Suprapubic skin (tissue), 4 donors: ENCODE data around the gene AFMID. TPM values are rescaled to one million over a fixed set of nuclear protein-coding genes. Genes with fewer than 3 reads are reported as not detected.

Experiments used
- DNase-seq, 2 donors: peaks; one replicate each; pipeline ENCODE4 v3.0.0-alpha.2; 2019; ENCODE audit warnings: low spot score in 2 of 2
- H3K27ac ChIP-seq: fragments of 200-600 bp; sonication (generic); one replicate; pipeline ENCODE4 v1.5.1; 2019
- H3K27me3 ChIP-seq: fragments of 200-600 bp; sonication (generic); one replicate; pipeline ENCODE4 v1.5.1; 2019
- H3K36me3 ChIP-seq: fragments of 200-600 bp; sonication (generic); one replicate; pipeline ENCODE4 v1.5.1; 2019
- H3K4me1 ChIP-seq: fragments of 200-600 bp; sonication (generic); one replicate; pipeline ENCODE4 v1.5.1; 2019
- H3K4me3 ChIP-seq: fragments of 200-600 bp; sonication (generic); one replicate; pipeline ENCODE4 v1.5.1; 2019; ENCODE audit warnings: mild to moderate bottlenecking
- H3K9me3 ChIP-seq: fragments of 200-600 bp; sonication (generic); one replicate; pipeline ENCODE4 v1.5.1; 2019
- EP300 ChIP-seq: sonication (generic); formaldehyde crosslinking; IDR thresholded peaks from one replicate; pipeline ENCODE4 v1.6.1; 2017; ENCODE audit warnings: antibody characterized with exemption
- POLR2A ChIP-seq, 2 donors: fragments of 450-650 bp; IDR thresholded peaks; one replicate each; pipeline ENCODE4 v1.6.1; 2017; ENCODE audit warnings: antibody characterized with exemption in 2 of 2, mild to moderate bottlenecking in 2 of 2, moderate library complexity in 2 of 2
- POLR2AphosphoS5 ChIP-seq, 3 donors: sonication (generic); formaldehyde crosslinking; IDR thresholded peaks; one replicate each; pipeline ENCODE4 v1.6.1; 2017; ENCODE audit warnings: antibody characterized with exemption in 3 of 3
- WGBS: methylation state at CpG from one replicate; pipeline ENCODE4 v1.1.5; 2018; 5-methylcytosine and 5-hydroxymethylcytosine counted together
- total RNA-seq, 4 donors: library from RNA; depleted of rRNA; stranded (reverse); fragments of >200 nt; gene quantifications; one replicate each; pipeline ENCODE4 v1.1.0, GENCODE V29; 2016
- TF ChIP-seq, protein P1 (sequence below), 2 donors: fragments of 200-600 bp in 1 of 2; fragments of 450-650 bp in 1 of 2; sonication (generic) in 1 of 2; IDR thresholded peaks; one replicate each; pipeline ENCODE4 v1.5.1; 2016 to 2019; ENCODE audit warnings: antibody characterized with exemption in 2 of 2, mild to moderate bottlenecking in 1 of 2, moderate library complexity in 1 of 2

Gene AFMID
- total RNA-seq, 4 donors from 2014 or later = 43.9 to 78.3 (median 66.1) TPM

DNA sequence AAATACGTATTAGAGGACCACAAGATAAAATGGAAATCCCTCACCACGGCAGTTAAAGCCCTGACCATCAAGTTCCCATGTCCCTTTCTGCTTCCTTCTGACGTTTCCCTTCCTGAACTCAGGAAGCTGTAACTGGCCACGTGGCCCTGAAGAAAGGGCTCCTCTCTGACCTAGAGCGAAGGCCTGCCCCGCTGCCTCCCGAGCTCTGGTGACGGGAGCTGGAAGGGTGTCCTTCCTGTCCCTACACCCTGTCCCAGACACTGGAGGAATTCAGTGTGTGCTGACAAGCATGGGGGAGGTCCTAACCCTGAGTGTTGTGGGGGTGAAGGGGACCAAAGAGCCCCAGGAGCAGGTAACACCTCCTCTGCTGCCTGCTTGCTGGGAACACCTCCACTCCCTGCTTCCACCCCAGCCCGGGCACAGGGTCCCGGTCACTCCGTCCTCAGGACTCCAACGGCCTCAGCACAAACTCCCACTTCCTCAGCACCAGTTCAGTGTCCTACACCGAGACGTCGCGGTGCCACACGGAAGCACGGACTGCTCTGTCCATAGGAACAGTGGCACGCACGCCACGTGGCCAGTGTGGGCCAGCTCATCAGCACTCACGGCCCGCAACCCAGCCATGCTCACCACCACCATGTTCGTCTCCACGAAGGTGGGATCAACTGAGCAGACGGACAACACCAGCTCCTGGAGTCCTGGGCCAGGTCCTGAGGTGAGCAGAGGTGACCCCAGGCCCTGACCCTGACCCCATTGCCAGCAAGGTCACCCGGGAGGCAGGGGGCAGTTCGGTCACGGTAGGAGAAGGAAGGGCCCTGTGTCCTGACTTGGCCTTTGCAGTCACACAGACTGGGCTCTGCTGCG, 61.1 kb downstream of the AFMID start:
- 87% methylated on average over 23 of the region's 30 CpGs for WGBS
- H3K36me3 ChIP-seq = no peaks in the 10 kb centered on the region
- TF ChIP-seq, protein P1, sequence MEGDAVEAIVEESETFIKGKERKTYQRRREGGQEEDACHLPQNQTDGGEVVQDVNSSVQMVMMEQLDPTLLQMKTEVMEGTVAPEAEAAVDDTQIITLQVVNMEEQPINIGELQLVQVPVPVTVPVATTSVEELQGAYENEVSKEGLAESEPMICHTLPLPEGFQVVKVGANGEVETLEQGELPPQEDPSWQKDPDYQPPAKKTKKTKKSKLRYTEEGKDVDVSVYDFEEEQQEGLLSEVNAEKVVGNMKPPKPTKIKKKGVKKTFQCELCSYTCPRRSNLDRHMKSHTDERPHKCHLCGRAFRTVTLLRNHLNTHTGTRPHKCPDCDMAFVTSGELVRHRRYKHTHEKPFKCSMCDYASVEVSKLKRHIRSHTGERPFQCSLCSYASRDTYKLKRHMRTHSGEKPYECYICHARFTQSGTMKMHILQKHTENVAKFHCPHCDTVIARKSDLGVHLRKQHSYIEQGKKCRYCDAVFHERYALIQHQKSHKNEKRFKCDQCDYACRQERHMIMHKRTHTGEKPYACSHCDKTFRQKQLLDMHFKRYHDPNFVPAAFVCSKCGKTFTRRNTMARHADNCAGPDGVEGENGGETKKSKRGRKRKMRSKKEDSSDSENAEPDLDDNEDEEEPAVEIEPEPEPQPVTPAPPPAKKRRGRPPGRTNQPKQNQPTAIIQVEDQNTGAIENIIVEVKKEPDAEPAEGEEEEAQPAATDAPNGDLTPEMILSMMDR (IDR thresholded peaks at IDR 0.05) = no peak
- TF ChIP-seq POLR2AphosphoS5 (IDR thresholded peaks at IDR 0.05) (no peak), EP300 (no peak), POLR2A (IDR thresholded peaks at IDR 0.05) (no peak)
- no peak overlapping the region for H3K27ac ChIP-seq
- peaks cover 20% of the 10 kb centered on the region for H3K4me1 ChIP-seq
- peaks cover 3% of the 10 kb centered on the region for H3K27me3 ChIP-seq
- DNase-seq = no peak
- H3K9me3 ChIP-seq = no peaks in the 10 kb centered on the region
- H3K4me3 ChIP-seq = no peak overlapping the region

DNA sequence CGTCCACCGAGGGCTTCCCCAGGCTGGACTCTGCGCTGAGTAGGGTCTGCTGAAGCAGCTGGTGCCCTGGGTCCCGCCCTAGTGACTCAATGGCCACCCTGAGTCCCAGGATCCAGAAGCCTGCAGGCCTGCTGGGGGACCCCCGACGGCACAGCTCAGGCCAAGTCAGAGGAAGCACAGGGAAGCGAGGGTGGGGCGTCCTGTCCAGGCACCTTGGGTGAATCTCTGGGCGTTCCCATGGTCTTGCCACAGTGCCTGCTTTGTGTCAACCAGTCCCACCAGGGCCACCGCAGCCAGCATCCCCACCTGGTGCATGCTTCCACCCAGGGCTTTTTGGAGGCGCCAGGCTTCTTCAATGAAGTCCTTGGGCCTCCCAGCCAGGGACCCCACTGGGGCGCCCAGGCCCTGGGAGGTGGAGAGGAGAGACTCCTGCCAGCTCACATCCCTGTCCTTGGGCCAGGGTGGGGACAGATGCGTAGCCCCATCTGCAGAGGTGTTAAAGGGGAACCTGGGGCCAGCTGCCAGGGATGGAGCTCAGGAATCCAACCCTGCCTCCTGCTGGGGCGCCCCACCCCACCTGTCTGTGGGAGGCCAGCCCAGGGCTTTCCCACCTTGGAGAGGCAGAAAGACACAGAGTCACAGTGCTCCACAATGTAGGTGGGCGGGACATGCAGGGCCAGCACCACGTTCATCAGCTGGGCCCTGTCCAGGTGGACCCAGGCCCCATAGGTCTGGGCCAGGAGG, 62.1 kb downstream of the AFMID start:
- H3K4me3 ChIP-seq = no peak overlapping the region
- peaks cover 27% of the 10 kb centered on the region for H3K4me1 ChIP-seq
- no peak for DNase-seq
- TF ChIP-seq POLR2A (IDR thresholded peaks at IDR 0.05) (no peak), EP300 (no peak), POLR2AphosphoS5 (IDR thresholded peaks at IDR 0.05) (no peak)
- TF ChIP-seq, protein P1 (IDR thresholded peaks at IDR 0.05) = no peak
- H3K27ac ChIP-seq = no peak overlapping the region
- H3K9me3 ChIP-seq = no peaks in the 10 kb centered on the region
- WGBS = 67% methylated on average over 3 of the region's 16 CpGs
- H3K36me3 ChIP-seq = no peaks in the 10 kb centered on the region
- H3K27me3 ChIP-seq = peaks cover 3% of the 10 kb centered on the region

DNA sequence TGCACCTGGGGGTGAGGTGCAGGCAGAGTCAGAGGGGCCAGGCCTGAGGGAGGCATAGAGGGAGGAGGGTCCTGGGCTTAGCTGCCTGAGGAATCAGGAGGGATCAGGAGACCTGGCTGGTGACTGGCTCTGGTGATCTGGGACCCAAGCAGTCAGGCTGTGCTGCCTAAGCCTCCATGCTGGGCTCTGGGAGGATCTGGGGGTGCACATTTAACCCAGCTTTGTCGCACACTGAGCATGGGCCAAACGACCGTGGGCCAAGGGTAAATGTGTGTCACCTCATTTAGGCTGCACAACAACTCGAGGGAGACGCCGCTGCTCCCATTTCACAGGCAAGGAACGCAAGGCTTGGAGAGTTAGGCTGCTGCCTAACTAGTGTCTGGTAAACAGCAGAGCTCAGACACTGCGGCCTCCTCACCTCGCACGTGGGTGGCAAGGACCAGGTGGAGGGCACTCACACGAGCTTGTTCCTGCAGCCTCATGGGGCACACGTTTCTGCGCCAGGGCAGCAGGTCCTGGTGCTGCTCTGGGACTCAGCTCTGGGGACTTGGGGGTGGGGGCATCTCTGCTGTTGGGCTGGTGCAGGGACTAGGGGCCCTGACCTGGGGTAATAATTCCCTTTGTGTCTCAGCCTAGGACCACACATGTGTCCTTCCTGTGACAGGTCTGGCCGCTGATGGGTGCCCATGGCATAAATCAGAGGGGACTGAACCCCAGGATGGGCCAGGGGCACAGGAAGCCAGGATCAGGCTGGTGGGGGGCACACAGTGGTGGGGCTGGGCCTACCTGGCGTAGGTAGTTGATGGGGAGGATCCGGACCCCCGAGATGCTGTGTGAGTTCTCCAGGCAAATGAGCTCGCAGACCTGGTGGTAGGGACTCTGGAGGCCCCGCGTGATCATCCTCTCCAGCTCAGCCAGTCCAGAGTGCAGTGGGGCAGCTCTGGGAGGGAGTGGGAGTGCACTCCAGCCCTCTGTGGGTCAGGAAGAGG, 63.0 kb downstream of the AFMID start:
- no peak overlapping the region for H3K4me3 ChIP-seq
- no peak for DNase-seq
- H3K4me1 ChIP-seq = peaks cover 27% of the 10 kb centered on the region
- H3K27me3 ChIP-seq = peaks cover 3% of the 10 kb centered on the region
- WGBS = 64% methylated on average over 8 of the region's 20 CpGs
- TF ChIP-seq, protein P1 (IDR thresholded peaks at IDR 0.05) = no peak
- TF ChIP-seq POLR2AphosphoS5 (IDR thresholded peaks at IDR 0.05) = no peak
- TF ChIP-seq EP300 = no peak
- TF ChIP-seq POLR2A (IDR thresholded peaks at IDR 0.05) = no peak
- no peak overlapping the region for H3K27ac ChIP-seq
- no peaks in the 10 kb centered on the region for H3K36me3 ChIP-seq
- no peaks in the 10 kb centered on the region for H3K9me3 ChIP-seq

DNA sequence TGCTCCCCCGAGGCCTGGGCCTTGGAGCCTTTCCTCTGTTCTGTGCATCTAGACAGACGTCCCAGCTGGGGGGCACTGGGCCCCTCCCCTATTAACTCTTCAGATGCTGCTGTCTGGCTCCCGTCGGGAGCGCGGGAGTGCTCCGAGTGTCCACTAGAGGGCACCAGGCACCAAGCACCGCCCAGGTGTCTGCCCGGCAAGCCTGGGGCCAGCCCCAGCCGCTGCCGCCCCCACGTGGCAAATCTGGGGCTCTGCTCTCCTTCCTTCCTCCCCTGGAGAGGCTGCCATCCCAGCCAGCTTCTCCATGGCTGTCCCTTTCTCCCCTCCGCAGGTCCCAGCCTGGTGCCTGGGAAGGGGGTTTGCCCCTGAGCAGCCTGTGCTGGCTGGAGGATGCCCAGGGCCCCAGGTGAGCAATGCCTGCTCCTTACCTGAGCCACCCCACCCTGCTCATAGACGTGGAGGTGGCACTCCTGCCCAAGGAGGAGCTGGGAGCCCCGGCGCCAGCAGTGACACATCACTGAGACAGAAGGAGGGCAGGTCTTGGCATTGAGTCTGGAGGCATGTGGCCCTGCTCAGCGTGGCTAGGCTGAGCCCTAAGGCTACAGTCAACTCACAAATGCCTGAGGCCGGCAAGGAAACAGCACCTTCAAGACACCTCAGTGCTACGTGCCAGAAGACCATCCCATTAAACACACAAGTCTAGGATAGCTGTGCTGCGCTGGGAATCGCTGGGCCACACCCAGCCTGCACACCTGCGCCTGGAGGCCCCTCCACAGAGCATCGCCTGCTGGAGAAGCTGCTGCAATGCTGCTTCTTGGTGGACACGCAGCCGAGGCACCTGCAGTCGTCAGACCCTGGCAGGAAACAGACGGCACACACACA, 64.0 kb downstream of the AFMID start:
- Histone ChIP-seq H3K4me1 (peaks cover 27% of the 10 kb centered on the region), H3K9me3 (no peaks in the 10 kb centered on the region), H3K36me3 (no peaks in the 10 kb centered on the region), H3K4me3 (no peak overlapping the region), H3K27ac (no peak overlapping the region), H3K27me3 (peaks cover 3% of the 10 kb centered on the region)
- 32% methylated on average over 7 of the region's 27 CpGs for WGBS
- peak in 1 of 2 donors; percentile 86 for DNase-seq
- no peak for TF ChIP-seq EP300
- TF ChIP-seq, protein P1 (IDR thresholded peaks at IDR 0.05) = peak; percentile 97 to 98
